T47D (cell line): ENCODE results near the gene SLC23A2.
A peak's percentile ranks its signal among the peaks of the same experiment; 100 is the strongest.

ENCODE experiments used
- DNase-seq, 2 experiments: peaks; one replicate each; pipeline versions ENCODE4 v3.0.0 to v3.0.0-alpha.2; 2011 to 2012; ENCODE audit warnings: low read depth in 1 of 2, low spot score in 1 of 2
- JUND ChIP-seq: IDR thresholded peaks from 2 replicates; pipeline ENCODE4 v1.6.1; 2012; ENCODE audit warnings: low read depth
- in situ Hi-C: cut with HindIII; loops from 2 replicates; pipeline ENCODE4 v1.10.0; 2016; ENCODE audit warnings: low sequenced_read_pairs, low pct_unique_long_range_greater_than_20kb

Gene SLC23A2

GRCh38 chr20:4916971-4917881 lies 84.1 kb downstream of the SLC23A2 start:
- DNase-seq, result no peak
- no peak for TF ChIP-seq JUND
- in situ Hi-C loops, result no loop called here

- no peak for TF ChIP-seq JUND
- in situ Hi-C loops, result no loop called here
- no peak for DNase-seq
Measured at GRCh38 chr20:4913147-4913546, 88.2 kb downstream of the SLC23A2 start.

GRCh38 chr20:4912380-4913142 lies 88.7 kb downstream of the SLC23A2 start:
- in situ Hi-C loops, result no loop called here
- TF ChIP-seq JUND, result no peak
- no peak for DNase-seq

- DNase-seq, result no peak
- no peak for TF ChIP-seq JUND
- in situ Hi-C loops, result no loop called here
Measured at GRCh38 chr20:4910951-4911350, 90.4 kb downstream of the SLC23A2 start.

DNA sequence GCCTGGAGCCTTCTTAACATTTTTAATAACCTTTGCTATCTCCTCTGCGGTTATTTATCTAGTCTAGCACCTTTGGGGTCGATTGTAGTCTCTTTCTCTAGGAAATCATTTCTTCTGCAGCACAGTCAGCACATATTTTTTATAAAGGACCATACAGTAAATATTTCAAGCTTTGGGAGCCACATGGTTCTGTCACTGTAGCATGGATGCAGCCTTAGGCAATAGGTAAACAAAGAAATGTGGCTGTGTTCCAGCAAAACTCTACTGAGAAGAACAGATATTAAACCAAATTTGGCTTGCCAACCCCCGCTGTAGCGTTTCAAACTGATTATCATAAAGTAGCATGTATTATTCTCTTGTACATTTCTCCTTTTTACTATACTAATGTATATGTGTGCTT lies 95.7 kb downstream of the SLC23A2 start:
- peak in 1 of 2 experiments; percentile 37 for DNase-seq
- TF ChIP-seq JUND, result no peak
- in situ Hi-C loops, result no loop called here

GRCh38 chr20:4905195-4905594 lies 96.1 kb downstream of the SLC23A2 start:
- in situ Hi-C loops, result no loop called here
- TF ChIP-seq JUND, result no peak
- no peak for DNase-seq

- TF ChIP-seq JUND, result no peak
- in situ Hi-C loops, result no loop called here
- peak in 1 of 2 experiments; percentile 69 for DNase-seq
Measured at GRCh38 chr20:4904127-4904860, 97.0 kb downstream of the SLC23A2 start.

DNA sequence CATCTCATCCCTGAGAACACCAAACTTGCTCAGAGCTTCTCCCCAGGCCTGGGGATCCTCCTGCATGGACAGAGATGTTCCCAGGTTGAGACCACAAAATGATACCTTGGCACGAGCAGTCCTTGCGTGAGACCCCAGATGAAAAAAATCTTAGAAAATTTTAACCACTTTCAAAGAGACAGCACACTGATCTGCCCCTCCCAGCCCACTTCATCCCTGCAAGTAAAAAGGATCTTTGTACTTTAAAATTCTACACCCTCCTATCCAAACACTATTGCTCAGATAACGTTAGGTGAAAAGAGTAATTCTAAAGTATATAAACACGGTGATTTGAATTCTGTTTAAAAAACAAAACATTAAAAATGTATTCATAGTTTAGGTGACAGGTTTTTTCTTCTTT lies 98.5 kb downstream of the SLC23A2 start:
- DNase-seq, result no peak
- no peak for TF ChIP-seq JUND
- in situ Hi-C loops, result no loop called here

GRCh38 chr20:4901031-4901818 lies 100.1 kb downstream of the SLC23A2 start:
- no peak for DNase-seq
- in situ Hi-C loops, result no loop called here
- no peak for TF ChIP-seq JUND

- DNase-seq, result no peak
- in situ Hi-C loops, result no loop called here
- no peak for TF ChIP-seq JUND
Measured at GRCh38 chr20:4898282-4899244, 102.7 kb downstream of the SLC23A2 start.

- no peak for DNase-seq
- in situ Hi-C loops, result no loop called here
- no peak for TF ChIP-seq JUND
Measured at GRCh38 chr20:4897600-4897999, 103.7 kb downstream of the SLC23A2 start.
